SK-N-SH treated with all-trans-retinoic acid at 6 μM for 48 hours (cell line): Measurements from ENCODE around the gene TMEM219.

Source experiments
- ATAC-seq: fragments of 200-7000 bp; cut with Tn5 transposase; 3 replicates; pipeline ENCODE4 v1.9.1; 2020; ENCODE audit warnings: mild to moderate bottlenecking, moderate library complexity
- ARNTL ChIP-seq: fragments of 450-650 bp; formaldehyde crosslinking; IDR thresholded peaks from 2 replicates; pipeline ENCODE4 v1.5.0; 2020; ENCODE audit warnings: low read depth, mild to moderate bottlenecking, moderate library complexity, borderline replicate concordance
- BACH2 ChIP-seq: fragments of 250-450 bp; sonication (Bioruptor Pico); IDR thresholded peaks from 2 replicates; pipeline ENCODE4 v1.9.0; 2021; ENCODE audit warnings: mild to moderate bottlenecking, borderline replicate concordance
- CSDC2 ChIP-seq: fragments of 250-450 bp; sonication (Bioruptor Pico); IDR thresholded peaks from 2 replicates; pipeline ENCODE4 v1.5.0; 2020; ENCODE audit warnings: mild to moderate bottlenecking, moderate library complexity
- ESRRG ChIP-seq: fragments of 250-450 bp; sonication (Bioruptor Pico); IDR thresholded peaks from 2 replicates; pipeline ENCODE4 v1.6.1; 2021; ENCODE audit warnings: mild to moderate bottlenecking
- GLIS3 ChIP-seq: fragments of 250-450 bp; sonication (Bioruptor Pico); IDR thresholded peaks from 2 replicates; pipeline ENCODE4 v1.5.0; 2020; ENCODE audit warnings: mild to moderate bottlenecking, moderate library complexity
- ISL1 ChIP-seq: fragments of 250-450 bp; sonication (Bioruptor Pico); IDR thresholded peaks from 2 replicates; pipeline ENCODE4 v2.1.2; 2022; ENCODE audit warnings: mild to moderate bottlenecking, moderate library complexity
- OSR1 ChIP-seq: fragments of 250-450 bp; sonication (Bioruptor Pico); IDR thresholded peaks from 2 replicates; pipeline ENCODE4 v1.8.0; 2022; ENCODE audit warnings: moderate library complexity, mild to moderate bottlenecking, inconsistent platforms
- POU6F1 ChIP-seq: fragments of 250-450 bp; sonication (Bioruptor Pico); IDR thresholded peaks from 2 replicates; pipeline ENCODE4 v1.8.0; 2021; ENCODE audit warnings: low read depth, mild to moderate bottlenecking, moderate library complexity, borderline replicate concordance
- PPARA ChIP-seq: fragments of 250-450 bp; sonication (Bioruptor Pico); IDR thresholded peaks from 2 replicates; pipeline ENCODE4 v1.5.0; 2020; ENCODE audit warnings: mild to moderate bottlenecking, borderline replicate concordance
- SNAI2 ChIP-seq: fragments of 250-450 bp; sonication (Bioruptor Pico); IDR thresholded peaks from 2 replicates; pipeline ENCODE4 v1.5.0; 2020; ENCODE audit warnings: mild to moderate bottlenecking, moderate library complexity
- TCF4 ChIP-seq: fragments of 250-450 bp; sonication (Bioruptor Pico); IDR thresholded peaks from 2 replicates; pipeline ENCODE4 v1.8.0; 2021; ENCODE audit warnings: mild to moderate bottlenecking, moderate library complexity, borderline replicate concordance
- TOX ChIP-seq: fragments of 250-450 bp; sonication (Bioruptor Pico); IDR thresholded peaks from 2 replicates; pipeline ENCODE4 v1.8.0; 2021; ENCODE audit warnings: mild to moderate bottlenecking, moderate library complexity, borderline replicate concordance
- ZC3H10 ChIP-seq: fragments of 250-450 bp; sonication (Bioruptor Pico); IDR thresholded peaks from 2 replicates; pipeline ENCODE4 v1.5.1; 2021; ENCODE audit warnings: mild to moderate bottlenecking, moderate library complexity
- ZFP3 ChIP-seq: fragments of 250-450 bp; sonication (Bioruptor Pico); IDR thresholded peaks from 2 replicates; pipeline ENCODE4 v1.5.0; 2020; ENCODE audit warnings: mild to moderate bottlenecking, moderate library complexity
- ZNF565 ChIP-seq: fragments of 450-650 bp; formaldehyde crosslinking; conservative IDR thresholded peaks from 2 replicates; pipeline ENCODE4 v1.5.0; 2020; ENCODE audit warnings: low read depth, mild to moderate bottlenecking, moderate library complexity
- ZNF70 ChIP-seq: fragments of 450-650 bp; formaldehyde crosslinking; IDR thresholded peaks from 2 replicates; pipeline ENCODE4 v1.5.0; 2020; ENCODE audit warnings: mild to moderate bottlenecking, moderate library complexity
- ZNF8 ChIP-seq: fragments of 450-650 bp; formaldehyde crosslinking; IDR thresholded peaks from 2 replicates; pipeline ENCODE4 v1.5.0; 2020; ENCODE audit warnings: mild to moderate bottlenecking, moderate library complexity
- TF ChIP-seq, protein P1 (sequence below): fragments of 250-450 bp; sonication (Bioruptor Pico); IDR thresholded peaks from 2 replicates; pipeline ENCODE4 v1.5.1; 2020; ENCODE audit warnings: low read depth, mild to moderate bottlenecking, moderate library complexity
- TF ChIP-seq, protein P2 (sequence below): fragments of 250-450 bp; sonication (Bioruptor Pico); IDR thresholded peaks from 2 replicates; pipeline ENCODE4 v1.5.0; 2020; ENCODE audit warnings: mild to moderate bottlenecking, moderate library complexity
- TF ChIP-seq, protein P3 (sequence below): fragments of 250-450 bp; sonication (Bioruptor Pico); IDR thresholded peaks from 2 replicates; pipeline ENCODE4 v1.8.0; 2020; ENCODE audit warnings: mild to moderate bottlenecking, moderate library complexity, borderline replicate concordance

Gene TMEM219

GRCh38 chr16:30007378-30007895 is 45.6 kb downstream of the TMEM219 start:
- ATAC-seq: no peak
- no peak for TF ChIP-seq ZFP3 (CRISPR knock-in tag)
- TF ChIP-seq BACH2 (CRISPR knock-in tag): no peak
- no peak for TF ChIP-seq OSR1 (CRISPR knock-in tag)
- TF ChIP-seq ISL1 (CRISPR knock-in tag): no peak
- TF ChIP-seq TOX (CRISPR knock-in tag): no peak
- TF ChIP-seq CSDC2 (CRISPR knock-in tag): no peak
- TF ChIP-seq ZNF70 (CRISPR knock-in tag): no peak
- TF ChIP-seq SNAI2 (CRISPR knock-in tag): no peak
- no peak for TF ChIP-seq GLIS3 (CRISPR knock-in tag)
- no peak for TF ChIP-seq TCF4
- TF ChIP-seq ESRRG: no peak
- TF ChIP-seq ZNF565 (CRISPR knock-in tag): no peak
- TF ChIP-seq, protein P1, sequence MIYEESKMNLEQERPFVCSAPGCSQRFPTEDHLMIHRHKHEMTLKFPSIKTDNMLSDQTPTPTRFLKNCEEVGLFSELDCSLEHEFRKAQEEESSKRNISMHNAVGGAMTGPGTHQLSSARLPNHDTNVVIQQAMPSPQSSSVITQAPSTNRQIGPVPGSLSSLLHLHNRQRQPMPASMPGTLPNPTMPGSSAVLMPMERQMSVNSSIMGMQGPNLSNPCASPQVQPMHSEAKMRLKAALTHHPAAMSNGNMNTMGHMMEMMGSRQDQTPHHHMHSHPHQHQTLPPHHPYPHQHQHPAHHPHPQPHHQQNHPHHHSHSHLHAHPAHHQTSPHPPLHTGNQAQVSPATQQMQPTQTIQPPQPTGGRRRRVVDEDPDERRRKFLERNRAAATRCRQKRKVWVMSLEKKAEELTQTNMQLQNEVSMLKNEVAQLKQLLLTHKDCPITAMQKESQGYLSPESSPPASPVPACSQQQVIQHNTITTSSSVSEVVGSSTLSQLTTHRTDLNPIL (CRISPR knock-in tag): no peak
- TF ChIP-seq ZC3H10 (CRISPR knock-in tag): no peak

- ATAC-seq: no peak
- TF ChIP-seq POU6F1 (CRISPR knock-in tag): no peak
- TF ChIP-seq ZC3H10 (CRISPR knock-in tag): no peak
- TF ChIP-seq, protein P2, sequence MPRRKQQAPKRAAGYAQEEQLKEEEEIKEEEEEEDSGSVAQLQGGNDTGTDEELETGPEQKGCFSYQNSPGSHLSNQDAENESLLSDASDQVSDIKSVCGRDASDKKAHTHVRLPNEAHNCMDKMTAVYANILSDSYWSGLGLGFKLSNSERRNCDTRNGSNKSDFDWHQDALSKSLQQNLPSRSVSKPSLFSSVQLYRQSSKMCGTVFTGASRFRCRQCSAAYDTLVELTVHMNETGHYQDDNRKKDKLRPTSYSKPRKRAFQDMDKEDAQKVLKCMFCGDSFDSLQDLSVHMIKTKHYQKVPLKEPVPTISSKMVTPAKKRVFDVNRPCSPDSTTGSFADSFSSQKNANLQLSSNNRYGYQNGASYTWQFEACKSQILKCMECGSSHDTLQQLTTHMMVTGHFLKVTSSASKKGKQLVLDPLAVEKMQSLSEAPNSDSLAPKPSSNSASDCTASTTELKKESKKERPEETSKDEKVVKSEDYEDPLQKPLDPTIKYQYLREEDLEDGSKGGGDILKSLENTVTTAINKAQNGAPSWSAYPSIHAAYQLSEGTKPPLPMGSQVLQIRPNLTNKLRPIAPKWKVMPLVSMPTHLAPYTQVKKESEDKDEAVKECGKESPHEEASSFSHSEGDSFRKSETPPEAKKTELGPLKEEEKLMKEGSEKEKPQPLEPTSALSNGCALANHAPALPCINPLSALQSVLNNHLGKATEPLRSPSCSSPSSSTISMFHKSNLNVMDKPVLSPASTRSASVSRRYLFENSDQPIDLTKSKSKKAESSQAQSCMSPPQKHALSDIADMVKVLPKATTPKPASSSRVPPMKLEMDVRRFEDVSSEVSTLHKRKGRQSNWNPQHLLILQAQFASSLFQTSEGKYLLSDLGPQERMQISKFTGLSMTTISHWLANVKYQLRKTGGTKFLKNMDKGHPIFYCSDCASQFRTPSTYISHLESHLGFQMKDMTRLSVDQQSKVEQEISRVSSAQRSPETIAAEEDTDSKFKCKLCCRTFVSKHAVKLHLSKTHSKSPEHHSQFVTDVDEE: no peak
- no peak for TF ChIP-seq ISL1 (CRISPR knock-in tag)
- TF ChIP-seq BACH2 (CRISPR knock-in tag): no peak
- TF ChIP-seq ZNF565 (CRISPR knock-in tag): no peak
- no peak for TF ChIP-seq CSDC2 (CRISPR knock-in tag)
- TF ChIP-seq PPARA (CRISPR knock-in tag): no peak
- TF ChIP-seq ESRRG: no peak
- TF ChIP-seq ZNF8 (CRISPR knock-in tag): no peak
- no peak for TF ChIP-seq ZFP3 (CRISPR knock-in tag)
- no peak for TF ChIP-seq TOX (CRISPR knock-in tag)
- TF ChIP-seq ARNTL (CRISPR knock-in tag): no peak
Measured at GRCh38 chr16:30009085-30009862, 47.4 kb downstream of the TMEM219 start.

DNA sequence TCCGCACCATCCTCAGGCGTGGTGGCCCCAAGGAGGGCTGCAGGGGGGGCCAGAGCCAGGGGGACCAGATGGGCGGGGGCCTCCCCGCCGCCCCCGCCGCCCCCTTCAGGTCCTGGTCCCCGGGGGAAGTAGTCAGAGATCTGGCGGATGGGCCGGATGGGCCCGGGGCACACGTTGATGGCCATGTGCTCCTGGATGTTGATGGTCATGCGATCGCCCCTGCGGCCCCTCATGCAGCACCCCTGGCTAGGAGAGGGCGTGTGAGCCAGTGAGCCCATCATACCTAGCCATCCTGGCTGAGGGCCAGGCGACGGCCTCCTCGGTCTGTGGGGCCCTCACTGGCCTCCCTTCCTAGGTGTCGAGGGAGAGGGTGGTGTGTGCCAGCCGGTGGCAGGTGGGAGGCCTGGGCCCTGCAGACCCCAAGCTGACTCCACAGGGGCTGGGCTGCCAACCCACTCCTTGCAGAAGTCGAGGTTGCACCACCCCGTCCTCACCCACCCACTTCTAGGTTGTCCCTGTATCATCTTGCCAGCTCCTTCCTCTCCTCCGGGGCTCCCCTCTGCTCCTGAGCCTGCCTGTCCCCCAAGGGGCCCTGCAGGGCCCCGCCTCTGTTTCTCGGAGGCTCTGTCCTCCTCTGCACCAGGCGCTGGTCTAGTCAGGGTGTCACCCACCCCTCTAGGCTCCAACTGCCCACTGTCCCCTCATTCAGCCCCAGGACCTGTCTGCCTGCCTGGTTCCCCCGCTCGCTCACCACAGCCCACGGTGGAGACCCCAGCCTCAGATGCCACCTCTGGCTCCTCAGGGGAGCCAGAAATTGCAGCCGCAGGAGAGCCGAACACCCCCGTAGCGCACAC is 48.3 kb downstream of the TMEM219 start:
- TF ChIP-seq, protein P2: no peak
- TF ChIP-seq, protein P3, sequence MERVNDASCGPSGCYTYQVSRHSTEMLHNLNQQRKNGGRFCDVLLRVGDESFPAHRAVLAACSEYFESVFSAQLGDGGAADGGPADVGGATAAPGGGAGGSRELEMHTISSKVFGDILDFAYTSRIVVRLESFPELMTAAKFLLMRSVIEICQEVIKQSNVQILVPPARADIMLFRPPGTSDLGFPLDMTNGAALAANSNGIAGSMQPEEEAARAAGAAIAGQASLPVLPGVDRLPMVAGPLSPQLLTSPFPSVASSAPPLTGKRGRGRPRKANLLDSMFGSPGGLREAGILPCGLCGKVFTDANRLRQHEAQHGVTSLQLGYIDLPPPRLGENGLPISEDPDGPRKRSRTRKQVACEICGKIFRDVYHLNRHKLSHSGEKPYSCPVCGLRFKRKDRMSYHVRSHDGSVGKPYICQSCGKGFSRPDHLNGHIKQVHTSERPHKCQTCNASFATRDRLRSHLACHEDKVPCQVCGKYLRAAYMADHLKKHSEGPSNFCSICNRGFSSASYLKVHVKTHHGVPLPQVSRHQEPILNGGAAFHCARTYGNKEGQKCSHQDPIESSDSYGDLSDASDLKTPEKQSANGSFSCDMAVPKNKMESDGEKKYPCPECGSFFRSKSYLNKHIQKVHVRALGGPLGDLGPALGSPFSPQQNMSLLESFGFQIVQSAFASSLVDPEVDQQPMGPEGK (CRISPR knock-in tag): no peak
- TF ChIP-seq BACH2 (CRISPR knock-in tag) (no peak), POU6F1 (CRISPR knock-in tag) (no peak)
- TF ChIP-seq, all 23 proteins: peak for 0
- ATAC-seq: no peak; the same call in 2 of the 3 replicates
